Stromal cell of bone marrow (primary cell): ENCODE measurements around the gene CRACDL.

Experiments
- DNase-seq: peaks from one replicate; pipeline ENCODE4 v3.0.0-alpha.2; 2012; ENCODE audit warnings: low read depth

Gene CRACDL

DNA sequence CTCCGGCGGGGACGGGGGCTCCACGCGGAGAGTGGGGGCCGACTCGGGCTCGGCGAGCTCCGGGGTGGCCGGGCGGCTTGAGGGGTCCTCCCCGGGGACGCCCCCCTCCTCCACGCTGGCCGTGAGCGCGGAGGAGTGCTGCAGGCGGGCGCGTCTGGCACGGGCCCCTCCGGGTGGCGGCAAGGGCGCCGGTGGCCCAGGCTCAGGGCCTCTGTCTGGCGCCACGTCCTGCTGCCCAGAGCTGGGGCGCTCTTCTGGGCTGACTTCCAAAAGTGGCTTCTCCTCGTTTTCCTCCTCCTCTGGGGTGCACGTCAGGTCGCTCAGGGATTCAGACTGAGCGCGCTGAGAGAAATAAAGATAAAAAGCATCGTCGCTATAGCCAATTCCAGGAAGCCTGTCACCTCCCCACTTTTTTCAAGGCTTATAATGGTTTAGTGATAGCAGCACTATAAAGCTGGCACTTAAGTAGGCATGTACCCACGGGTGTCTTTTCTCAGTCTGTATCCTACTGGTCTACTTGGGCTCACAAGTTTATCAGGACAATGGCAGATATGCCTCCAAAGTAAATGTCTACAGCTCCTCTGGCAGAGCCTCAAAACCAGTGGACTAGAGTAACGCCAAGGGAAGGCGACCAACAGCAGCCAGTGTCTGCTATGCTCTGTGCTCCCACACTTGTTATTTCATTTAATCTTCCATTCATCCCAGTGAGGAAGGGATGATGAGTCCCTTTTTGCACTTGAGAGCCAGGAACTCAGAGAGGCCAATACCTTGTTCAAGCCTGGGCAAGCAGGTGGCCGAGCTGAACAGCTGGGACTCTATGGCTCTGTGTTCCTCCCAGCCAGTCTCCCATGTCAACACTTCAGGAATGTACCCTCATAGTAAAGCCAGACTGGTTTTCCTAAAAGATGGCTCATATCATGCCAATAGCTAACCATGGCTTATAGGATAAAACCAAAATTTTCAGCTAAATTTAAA, 112.5 kb downstream of the CRACDL start:
- no peak for DNase-seq

DNA sequence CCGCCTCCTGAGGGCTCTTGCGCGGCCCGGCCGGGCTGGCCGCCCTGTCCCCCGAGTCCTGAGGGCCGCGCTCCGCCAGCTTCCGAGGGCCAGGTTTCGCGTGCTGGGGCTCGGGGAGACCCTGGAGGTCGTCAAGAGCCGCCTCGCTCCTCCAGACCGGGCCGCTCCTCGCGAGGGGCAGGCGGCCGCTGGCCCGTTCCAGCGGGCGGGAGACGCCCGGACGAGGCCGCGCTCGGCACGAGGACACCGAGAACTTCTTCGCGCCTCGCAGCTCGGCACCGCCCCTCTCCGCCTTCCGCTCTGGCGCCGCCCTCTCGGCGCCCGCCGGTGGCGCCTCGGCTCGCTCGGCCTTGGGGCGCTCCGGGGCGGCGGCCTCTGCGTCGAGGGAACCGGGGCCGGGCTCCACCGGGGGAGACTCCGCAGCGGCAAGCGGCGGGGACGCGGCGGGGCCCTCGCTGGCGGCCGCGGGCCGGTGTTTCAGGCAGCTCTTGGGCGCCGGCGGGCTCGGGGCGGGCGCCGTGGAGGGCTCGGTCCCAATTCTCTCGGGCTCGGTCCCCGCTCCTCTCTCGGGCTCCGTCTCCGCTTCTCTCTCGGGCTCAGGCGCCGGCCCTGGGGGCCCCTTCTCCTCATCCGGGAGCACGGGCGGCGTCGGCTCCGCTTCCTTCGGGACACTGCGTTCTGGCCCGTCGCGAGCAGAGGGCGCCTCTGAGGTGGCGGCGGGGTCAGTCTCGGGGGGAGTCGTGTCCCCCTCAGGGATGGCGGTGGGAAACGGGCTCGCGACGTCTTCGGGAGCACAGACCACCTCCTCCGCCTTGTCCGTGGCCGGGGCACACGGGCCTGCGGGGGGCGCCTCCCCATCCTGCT, 113.5 kb downstream of the CRACDL start:
- no peak for DNase-seq

DNA sequence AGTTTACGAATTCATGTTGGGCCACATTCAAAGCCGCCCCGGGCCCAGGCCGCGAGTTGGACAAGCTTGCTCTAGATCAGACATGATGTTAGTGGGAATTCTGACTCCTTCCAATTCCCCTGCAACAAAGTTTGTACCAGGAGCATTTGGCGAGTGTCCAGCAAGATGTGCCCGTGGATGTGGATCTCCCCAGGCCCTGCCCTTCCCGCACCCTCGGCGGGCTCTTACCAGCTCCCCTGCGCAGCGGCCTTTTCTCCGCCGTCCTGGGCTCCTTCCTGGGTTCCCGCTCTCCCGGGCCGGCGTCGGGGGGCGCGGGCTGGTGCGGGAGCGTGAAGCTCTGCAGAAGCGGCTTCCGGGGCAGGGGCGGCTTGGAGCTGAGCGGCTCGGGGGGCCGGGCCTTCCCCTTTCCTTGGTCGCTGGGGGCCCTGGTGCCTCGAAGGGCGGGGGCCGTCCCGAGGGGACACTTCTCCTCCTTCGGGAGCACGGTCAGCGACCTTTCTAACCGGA, 114.3 kb downstream of the CRACDL start:
- DNase-seq, result no peak

DNA sequence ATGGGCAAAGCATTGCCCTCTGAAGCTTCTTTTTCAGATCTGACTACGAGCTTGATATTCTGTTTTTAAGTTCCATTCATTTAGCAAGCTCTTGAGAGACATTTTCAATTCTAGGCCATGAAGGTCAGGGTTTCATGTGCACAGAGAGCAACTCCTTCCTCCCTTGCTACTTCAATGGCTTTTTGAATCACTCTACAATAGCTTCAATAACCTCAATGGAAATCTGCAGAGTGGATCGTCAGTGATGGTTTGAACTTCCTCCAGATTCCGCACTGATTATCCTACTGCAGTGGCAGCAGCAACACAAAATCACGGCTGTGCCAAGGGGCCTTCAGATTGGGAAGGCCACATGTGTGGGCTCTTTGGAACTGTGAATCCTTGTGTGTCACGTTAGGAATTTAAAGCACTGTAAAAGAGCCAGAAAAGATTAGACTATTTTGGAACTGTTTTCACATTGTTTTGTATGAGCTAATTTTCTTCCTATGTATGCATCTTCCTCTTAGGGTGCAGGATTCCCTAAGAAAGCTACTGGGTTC, 116.7 kb downstream of the CRACDL start:
- no peak for DNase-seq

DNA sequence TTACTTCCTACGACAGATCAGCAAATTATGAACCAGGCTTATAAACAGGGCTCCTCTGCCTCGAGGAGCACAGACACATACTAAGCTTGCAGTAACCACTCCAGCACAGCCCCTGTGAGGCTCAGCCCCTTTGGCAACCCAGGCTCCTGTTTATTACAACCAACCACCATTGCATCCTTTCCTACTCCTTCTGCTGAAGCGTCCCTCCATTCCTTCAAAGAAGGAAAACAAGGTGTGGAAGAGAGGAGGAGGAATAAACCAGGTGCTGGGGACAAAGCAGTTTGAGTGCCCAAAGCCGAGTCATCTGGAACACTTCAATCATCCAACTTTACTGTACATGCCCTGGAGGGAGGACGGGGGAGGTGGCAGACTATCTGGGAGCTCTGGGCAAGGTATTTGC, 117.9 kb downstream of the CRACDL start:
- no peak for DNase-seq

DNA sequence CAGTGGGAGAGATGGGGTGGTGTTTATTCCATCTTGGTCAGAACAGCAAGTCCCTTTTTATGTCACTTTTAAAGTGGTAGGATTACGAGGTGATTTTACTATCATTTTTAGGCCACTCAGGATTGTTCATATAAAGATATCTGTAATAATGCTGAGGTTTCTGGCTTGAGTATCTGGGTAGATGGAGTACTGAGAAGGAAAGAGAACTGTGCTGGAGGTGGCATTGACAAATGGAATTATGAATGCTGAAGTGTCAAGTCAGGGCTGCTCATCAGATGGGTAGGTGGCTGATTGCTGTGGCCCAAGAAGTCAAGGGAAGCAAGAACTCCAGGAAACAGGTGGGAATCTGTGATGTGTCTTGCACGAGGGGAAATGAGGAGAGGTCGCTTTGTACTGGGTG, 119.7 kb downstream of the CRACDL start:
- no peak for DNase-seq

DNA sequence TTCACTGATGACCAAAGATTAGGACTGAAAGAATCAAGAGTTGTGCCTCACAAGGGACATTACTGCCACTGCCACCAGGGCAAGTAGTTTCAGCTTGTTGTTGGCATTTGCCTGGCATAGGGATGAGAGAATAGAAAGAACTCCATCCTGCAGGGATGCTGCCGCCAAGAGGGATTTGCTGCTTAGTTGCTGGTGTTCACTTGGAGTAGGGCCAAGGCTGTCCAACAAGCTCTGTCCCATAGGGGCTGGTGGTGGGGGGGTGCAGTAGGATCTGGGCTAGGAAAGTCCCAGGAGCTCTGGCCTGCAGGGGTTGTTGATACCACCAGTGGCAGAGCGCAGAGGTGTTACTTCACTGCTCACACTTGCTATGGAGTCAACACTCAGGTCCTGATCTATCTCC, 120.2 kb downstream of the CRACDL start:
- DNase-seq, result no peak

DNA sequence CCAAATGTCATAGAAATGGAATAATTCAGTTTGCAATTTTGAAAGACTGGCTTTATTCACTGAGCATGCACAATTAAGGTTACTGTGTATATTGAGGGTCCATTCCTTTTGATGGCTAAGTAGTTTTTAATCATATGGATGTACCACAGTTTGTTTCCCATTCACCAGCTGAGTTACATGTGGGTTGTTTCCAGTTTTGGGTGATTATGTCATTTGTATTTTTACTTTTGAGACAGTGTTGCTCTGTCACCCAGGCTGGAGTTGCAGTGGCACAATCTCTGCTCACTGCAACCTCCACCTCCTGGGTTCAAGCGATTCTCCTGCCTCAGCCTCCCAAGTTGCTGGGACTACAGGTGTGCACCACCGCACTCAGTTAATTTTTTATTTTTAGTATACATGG, 124.3 kb downstream of the CRACDL start:
- no peak for DNase-seq

DNA sequence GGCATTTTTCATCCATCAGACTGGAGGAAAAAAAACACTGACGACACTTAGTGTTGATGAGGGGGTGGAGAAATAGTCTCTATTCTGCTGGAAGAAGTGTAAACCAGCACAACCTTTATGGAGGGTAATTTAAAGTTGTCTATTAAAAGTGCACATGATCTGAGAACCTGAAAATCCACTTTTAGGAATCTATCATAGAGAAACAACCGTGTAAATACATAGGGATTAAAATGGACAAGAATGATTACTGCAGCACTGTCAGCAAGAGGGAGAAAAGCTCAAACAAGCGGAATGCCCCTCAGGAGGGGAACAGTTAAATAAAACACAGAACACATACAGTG, 125.5 kb downstream of the CRACDL start:
- no peak for DNase-seq

DNA sequence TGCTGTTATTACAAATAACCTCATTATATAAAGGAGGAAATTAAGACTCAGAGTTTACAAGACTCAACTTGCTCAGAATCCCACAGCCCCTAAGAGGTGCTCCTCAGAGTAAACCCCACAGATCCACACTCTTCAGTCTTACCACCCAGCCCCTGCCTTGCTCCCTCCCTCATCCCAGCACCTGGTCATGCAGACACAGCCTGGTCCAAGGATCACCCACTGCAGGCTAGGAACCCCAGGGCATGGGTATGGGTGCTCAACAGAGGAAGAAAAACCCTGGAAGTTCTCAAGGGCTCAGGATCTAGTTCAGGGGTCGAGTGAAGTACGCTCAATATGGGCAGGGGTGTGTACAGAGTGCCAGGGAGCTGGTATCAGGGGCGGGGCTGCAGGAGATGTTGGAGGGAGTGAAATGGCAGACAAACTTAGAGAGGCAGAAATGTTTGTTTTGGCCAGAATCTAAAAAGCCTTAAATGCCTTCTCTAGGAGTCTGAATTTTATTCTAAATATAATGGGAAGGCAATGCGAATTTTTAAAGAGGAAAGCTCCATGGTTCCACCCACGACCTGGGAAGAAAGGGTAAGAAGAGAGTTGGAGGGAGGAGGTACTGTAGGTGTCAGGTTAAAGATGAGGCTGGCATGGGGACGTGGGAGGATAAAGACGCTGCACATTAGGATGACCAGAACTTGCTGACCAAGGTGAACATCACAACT, 126.0 kb downstream of the CRACDL start:
- DNase-seq, result no peak

DNA sequence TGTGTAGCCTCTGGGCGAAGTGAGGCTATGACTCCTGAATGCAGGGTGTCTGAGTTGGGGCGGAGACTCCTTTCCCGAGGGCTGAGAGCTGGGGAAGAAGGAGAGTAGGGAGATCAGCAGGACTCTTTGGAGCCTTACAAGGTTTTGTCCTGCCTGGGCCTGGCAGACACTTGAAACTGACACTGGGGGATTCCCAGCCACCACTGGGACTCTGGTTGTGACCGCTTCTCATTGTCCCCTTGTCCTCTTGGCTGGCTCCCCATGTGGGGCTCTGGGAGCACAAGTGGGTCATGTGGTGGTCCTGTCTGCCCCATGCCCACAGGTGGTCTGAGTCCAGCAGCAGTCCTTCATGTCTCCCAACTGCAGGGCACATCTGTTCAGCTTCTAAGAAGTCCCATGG, 126.9 kb downstream of the CRACDL start:
- DNase-seq, result no peak

DNA sequence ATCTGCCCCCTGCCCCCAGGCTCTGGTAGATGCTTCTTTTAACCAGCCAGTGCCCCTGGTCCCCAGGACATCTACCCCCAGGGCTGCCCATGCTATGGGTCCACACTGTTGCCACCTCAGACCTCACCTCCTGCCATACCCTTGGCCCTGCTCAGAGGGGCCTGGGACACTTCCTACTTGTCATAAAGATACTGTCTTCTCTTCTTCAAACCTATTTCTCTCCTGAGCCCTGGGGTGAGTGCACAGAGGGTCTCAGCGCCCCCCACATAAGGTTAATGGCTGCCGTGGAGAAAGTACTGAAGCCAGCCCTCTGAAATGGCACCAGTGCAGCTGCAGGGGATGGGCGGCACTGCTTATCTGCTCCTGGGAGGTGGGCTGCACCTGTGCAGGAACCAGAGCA, 127.5 kb downstream of the CRACDL start:
- no peak for DNase-seq

DNA sequence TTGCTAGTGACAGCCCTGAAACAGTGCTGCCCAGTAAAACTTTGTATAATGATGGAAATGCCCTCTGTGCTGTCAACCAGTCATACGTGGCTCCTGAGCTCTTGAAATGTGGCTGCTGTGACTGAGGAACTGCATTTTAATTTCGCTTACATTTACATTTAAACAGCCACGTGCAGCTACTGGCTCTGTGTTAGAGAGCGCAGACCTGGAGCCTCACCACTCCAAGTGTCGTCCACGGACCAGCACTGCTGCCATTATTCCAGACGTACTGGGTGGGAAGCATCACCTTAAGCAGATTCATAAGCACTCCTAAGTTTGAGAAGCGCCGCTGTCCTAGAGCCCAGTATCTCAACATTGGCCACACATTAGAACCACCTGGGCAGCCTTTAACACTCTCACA, 128.1 kb downstream of the CRACDL start:
- no peak for DNase-seq

DNA sequence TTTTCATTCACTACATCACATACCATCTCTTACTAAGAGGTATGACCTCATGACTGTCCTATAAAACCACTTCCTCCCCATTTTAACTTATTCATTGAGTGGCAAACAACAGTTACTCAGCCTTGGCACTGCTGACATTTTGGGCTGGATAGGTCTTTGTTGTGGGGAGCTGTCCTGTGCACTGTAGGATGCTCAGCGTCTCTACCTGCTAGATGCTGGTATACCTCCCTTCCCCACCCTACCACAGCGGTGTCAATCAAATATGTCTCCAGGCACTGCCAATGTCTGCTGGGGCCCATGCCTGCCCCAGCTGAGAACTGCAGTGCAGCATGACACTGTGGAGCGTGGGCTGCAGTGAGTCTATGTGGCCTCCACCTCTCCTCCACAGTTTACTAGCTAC, 128.8 kb downstream of the CRACDL start:
- no peak for DNase-seq

DNA sequence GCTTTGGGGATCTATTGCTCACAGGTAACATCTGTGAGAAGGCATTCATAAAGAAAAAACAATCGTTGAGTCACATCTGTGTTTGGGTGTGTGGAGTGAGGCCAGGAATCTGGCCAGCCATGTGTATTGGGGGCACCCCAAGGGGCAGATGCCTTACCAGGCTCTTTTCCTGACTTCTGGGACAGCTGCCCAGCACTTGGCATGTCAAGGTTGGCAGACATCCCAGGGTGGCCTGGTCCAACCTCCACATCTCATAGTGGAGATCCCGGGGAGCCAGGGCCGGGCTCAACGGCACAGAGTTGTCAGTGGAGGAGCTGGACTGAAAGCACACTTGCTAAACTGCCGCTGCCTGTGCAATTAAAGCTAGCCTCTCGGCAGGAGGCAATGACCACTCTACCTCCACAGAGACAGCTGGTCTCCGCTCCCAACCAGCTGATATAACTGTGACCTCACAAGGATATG, 129.8 kb downstream of the CRACDL start:
- peak; percentile 21 for DNase-seq

DNA sequence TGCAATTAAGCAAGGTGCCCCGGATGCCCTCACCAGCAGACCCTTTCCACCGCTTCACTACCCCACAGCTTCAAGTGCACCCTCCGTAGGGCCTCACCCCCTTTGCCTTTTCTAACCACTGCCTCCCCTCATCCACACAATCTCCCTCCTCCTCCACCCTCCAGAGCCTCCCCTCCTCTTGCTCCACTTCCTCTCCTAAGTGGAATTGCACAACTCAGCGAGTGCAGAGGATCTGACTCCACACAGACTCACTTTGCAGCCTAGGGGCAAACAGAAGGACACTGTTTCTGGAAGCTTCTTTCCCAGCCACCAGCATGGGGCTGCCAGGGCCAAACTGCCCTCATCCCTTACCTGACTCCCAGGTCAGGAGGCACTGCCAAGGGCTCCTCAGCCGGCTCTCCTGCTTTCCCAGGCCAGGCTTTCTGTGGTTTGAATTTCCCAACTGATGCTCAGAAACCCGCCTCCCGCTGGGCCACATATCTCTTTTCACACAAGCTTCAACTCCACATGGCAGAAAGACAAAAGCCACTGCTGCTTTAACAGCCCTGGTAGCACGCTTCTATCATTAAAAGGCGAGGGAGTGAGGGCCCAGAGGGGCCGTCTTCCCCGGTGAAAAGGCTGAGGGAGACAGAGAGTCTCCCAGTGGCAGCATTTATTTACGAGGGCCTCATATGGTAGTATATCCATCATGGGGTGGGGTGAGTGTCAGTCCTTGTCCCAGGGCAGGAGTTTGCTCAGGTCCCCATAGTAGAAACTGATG, 130.4 kb downstream of the CRACDL start:
- peak; percentile 18 for DNase-seq

DNA sequence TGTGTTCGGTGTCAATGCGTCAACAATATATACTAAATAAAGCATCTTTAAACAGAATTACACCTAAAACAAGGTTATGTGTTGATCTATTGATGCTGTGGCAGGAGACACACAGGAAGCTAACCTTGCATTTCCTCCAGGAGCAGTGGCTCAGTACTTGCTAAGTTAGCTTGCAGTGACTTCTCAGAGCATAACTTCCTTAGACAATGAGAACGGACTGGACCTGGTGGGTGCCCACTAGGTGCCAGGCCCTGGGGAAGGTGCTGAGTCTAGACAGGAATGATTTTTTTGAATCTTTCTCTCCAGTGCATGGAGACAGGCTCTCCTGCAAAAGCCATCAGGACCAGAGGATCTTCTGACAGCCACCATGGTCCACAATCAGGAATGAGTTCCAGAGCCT, 131.3 kb downstream of the CRACDL start:
- no peak for DNase-seq

DNA sequence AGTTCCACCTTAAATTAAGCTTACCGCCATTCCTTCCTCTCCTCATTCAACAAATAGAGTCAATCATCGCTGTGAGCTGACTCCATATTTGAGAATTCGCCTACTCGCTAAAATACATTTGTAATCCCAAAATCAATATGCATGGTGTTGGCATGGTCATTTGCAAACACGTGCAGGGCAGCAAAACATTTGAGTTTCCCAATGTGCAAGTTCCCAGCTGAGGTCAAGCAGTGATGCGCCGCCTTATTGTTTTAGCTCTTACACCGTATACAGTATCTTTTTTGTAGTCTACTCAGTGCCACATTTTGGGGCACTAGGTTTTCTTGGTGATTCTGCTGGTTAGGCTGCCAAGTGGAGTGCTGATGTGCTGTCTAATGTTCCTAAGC, 131.8 kb downstream of the CRACDL start:
- DNase-seq, result no peak

DNA sequence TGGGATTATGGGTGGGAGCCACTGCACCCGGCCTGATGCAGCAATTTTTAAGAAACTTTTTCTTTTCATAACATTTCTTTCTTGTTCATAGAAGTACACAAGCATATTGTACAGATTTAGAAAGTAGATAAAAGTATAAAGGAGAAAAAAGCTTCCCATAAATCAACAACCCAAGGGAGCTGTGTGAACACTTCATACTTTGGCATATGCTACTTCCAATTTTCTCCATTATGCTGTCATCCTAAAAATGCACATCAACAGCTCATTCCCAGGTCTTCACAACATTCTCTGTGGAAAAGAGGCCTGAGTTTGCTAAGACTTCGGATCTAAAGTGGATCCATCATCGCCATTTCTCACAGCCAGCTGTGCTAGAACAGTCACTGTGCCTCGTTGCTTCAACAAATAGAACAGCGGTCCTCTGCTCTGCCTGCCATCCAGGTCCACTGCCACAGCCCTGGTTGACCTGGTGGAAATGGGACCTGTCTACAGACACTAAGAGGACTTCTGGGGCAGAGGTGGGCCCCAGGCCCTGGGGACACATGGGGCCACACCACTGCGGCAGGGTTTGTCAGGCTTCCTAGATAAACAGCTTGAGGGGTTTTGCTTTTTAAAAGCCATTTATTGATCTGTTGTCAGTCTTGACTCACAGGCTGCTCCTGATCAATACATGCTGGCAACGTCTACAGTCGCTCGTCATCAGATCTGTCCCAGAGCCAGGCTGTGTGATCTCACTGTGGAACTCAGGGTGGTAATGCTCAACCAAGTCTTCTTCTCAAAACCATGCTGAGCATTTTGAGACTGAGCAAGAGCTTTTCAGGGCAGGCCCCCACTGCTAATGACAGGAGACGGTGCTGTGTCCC, 132.4 kb downstream of the CRACDL start:
- DNase-seq, result no peak

DNA sequence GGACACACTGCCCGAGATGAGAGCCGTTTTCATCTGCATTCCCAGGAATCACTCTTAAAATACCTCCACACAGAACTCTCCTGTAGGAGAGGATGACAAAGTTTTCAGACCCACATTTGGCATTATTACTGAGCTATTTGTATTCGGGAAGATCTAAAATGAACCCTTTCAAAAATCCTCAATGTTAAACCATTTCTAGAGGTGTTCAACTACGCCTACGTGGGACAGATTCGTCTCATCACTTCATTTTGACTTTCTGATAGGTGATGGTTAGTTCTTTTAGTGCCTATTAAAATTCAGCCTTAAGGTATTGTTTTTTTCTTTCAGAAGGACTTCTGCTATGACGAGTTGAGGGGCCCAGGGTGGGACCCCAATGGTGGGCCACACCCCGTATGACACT, 133.7 kb downstream of the CRACDL start:
- DNase-seq, result no peak
